ENCODE results near the gene RESF1. TPM values are rescaled to one million over a fixed set of nuclear protein-coding genes. Genes with fewer than 3 reads are reported as not detected.

Gene RESF1
- total and polyA plus RNA-seq, 2 of the 13 experiments (the other 11 are each of a cell fraction or from before 2014, with no cell fraction given): 7.9 to 16.8 TPM

DNA sequence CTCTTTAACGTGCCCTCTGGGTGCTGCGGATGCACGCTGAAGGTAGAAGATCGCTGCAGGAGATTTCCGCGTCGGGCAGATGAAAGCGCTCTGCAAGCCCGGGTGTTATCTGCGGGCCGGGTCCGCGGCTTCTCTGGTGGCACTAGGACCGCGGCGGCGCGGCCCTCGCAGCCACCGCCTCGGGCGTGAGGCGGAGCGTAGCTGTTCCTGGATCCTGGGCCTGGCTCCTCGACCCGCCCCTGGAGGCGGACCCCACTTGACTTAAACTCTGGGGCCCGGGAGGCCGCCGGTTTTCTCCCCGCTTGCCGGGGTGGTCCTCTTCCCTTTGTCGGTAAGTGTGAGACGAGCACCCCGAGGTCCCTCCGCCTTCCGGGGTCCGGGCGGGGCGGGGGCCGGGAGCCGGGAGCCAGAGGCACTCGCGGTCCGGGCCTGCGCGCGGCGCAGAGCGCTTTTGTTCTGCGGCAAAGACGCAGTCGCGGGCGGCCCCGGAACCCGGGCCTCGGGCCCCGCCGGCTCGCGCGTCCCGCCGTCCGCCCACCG, at the start of gene RESF1 (continued):
- no peak for TF ChIP-seq ZNF367 (CRISPR knock-in tag; IDR thresholded peaks at IDR 0.05; ENCODE audit: borderline replicate concordance)
- TF ChIP-seq KMT2B (CRISPR knock-in tag; IDR thresholded peaks at IDR 0.05): peak; percentile 75
- TF ChIP-seq ZNF550 (CRISPR knock-in tag; IDR thresholded peaks at IDR 0.05; ENCODE audit: borderline replicate concordance): no peak
- no peak for TF ChIP-seq PAWR (CRISPR knock-in tag; IDR thresholded peaks at IDR 0.05; ENCODE audit: borderline replicate concordance)
- no peak for TF ChIP-seq ZFP37 (CRISPR knock-in tag; IDR thresholded peaks at IDR 0.05; ENCODE audit: borderline replicate concordance)
- peak; percentile 50 for TF ChIP-seq AGO2 (optimal IDR thresholded peaks at IDR 0.05; ENCODE audit: low read depth, low read length)
- no peak; the same call in 1 of the 2 replicates for TF ChIP-seq HOXA9 (CRISPR knock-in tag; IDR thresholded peaks at IDR 0.05; ENCODE audit: borderline replicate concordance)
- TF ChIP-seq TEF (CRISPR knock-in tag; IDR thresholded peaks at IDR 0.05): peak; percentile 25; the same call in 1 of the 2 replicates
- TF ChIP-seq ZNF883 (CRISPR knock-in tag; IDR thresholded peaks at IDR 0.05; ENCODE audit: not compliant biosample characterization): no peak
- peak; percentile 35; the same call in 1 of the 2 replicates for TF ChIP-seq ZMAT3 (CRISPR knock-in tag; conservative IDR thresholded peaks at IDR 0.05)
- TF ChIP-seq, protein P1, sequence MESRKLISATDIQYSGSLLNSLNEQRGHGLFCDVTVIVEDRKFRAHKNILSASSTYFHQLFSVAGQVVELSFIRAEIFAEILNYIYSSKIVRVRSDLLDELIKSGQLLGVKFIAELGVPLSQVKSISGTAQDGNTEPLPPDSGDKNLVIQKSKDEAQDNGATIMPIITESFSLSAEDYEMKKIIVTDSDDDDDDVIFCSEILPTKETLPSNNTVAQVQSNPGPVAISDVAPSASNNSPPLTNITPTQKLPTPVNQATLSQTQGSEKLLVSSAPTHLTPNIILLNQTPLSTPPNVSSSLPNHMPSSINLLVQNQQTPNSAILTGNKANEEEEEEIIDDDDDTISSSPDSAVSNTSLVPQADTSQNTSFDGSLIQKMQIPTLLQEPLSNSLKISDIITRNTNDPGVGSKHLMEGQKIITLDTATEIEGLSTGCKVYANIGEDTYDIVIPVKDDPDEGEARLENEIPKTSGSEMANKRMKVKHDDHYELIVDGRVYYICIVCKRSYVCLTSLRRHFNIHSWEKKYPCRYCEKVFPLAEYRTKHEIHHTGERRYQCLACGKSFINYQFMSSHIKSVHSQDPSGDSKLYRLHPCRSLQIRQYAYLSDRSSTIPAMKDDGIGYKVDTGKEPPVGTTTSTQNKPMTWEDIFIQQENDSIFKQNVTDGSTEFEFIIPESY (CRISPR knock-in tag; IDR thresholded peaks at IDR 0.05): no peak
- TF ChIP-seq ZNF776 (CRISPR knock-in tag; IDR thresholded peaks at IDR 0.05): no peak; the same call in 1 of the 2 replicates
- TF ChIP-seq ARID5B (CRISPR knock-in tag; IDR thresholded peaks at IDR 0.05): peak; percentile 69
- TF ChIP-seq ZNF296 (CRISPR knock-in tag; conservative IDR thresholded peaks at IDR 0.05): no peak
- no peak for TF ChIP-seq TGIF2 (CRISPR knock-in tag; IDR thresholded peaks at IDR 0.05)
- TF ChIP-seq FLYWCH1 (CRISPR knock-in tag; IDR thresholded peaks at IDR 0.05): no peak
- TF ChIP-seq RBM39 (IDR thresholded peaks at IDR 0.05; ENCODE audit: low read depth, low read length, poor library complexity, severe bottlenecking): peak; percentile 41
- no peak for TF ChIP-seq TP53 (CRISPR knock-in tag; conservative IDR thresholded peaks at IDR 0.05)
- no peak for TF ChIP-seq ZNF20 (CRISPR knock-in tag; IDR thresholded peaks at IDR 0.05)
- TF ChIP-seq CHCHD3 (CRISPR knock-in tag; IDR thresholded peaks at IDR 0.05): no peak
- no peak for TF ChIP-seq KLF15 (CRISPR knock-in tag; IDR thresholded peaks at IDR 0.05; ENCODE audit: borderline replicate concordance)
- TF ChIP-seq ATF5 (CRISPR knock-in tag; IDR thresholded peaks at IDR 0.05; ENCODE audit: low read depth): no peak
- TF ChIP-seq ZNF138 (CRISPR knock-in tag; IDR thresholded peaks at IDR 0.05; ENCODE audit: low read depth): no peak
